HepG2 (cell line): ENCODE results near the gene EPHA2. TPM values are rescaled to one million over a fixed set of nuclear protein-coding genes. Genes with fewer than 3 reads are reported as not detected.
A peak's percentile ranks its signal among the peaks of the same experiment; 100 is the strongest.

Experiments
- DZIP1 ChIP-seq: sonication (generic); formaldehyde crosslinking; IDR thresholded peaks from 2 replicates; pipeline ENCODE4 v1.5.0; 2020; ENCODE audit warnings: mild to moderate bottlenecking, missing genetic modification reagents
- EEA1 ChIP-seq: sonication (generic); formaldehyde crosslinking; IDR thresholded peaks from 2 replicates; pipeline ENCODE4 v1.5.1; 2020; ENCODE audit warnings: mild to moderate bottlenecking, missing genetic modification reagents, borderline replicate concordance
- ETS1 ChIP-seq: sonication (generic); formaldehyde crosslinking; IDR thresholded peaks from 2 replicates; pipeline ENCODE4 v1.4.0; 2020; ENCODE audit warnings: missing genetic modification reagents
- HNF1A ChIP-seq, 2 experiments: sonication (generic) in 1 of 2; formaldehyde crosslinking in 1 of 2; IDR thresholded peaks; 2 replicates each; pipeline versions ENCODE4 v1.4.0 to v1.6.1; 2016 to 2020; ENCODE audit warnings: borderline replicate concordance in 1 of 2, low read depth in 1 of 2, mild to moderate bottlenecking in 1 of 2, missing genetic modification reagents in 1 of 2
- PAF1 ChIP-seq: IDR thresholded peaks from 2 replicates; pipeline ENCODE4 v1.6.1; 2016; ENCODE audit warnings: missing genetic modification reagents, missing compliant biosample characterization
- SCMH1 ChIP-seq: sonication (generic); formaldehyde crosslinking; IDR thresholded peaks from 2 replicates; pipeline ENCODE4 v1.9.0; 2021; ENCODE audit warnings: missing genetic modification reagents, mild to moderate bottlenecking, borderline replicate concordance
- ZNF251 ChIP-seq: sonication (generic); formaldehyde crosslinking; IDR thresholded peaks from 2 replicates; pipeline ENCODE4 v1.9.0; 2021; ENCODE audit warnings: mild to moderate bottlenecking, missing genetic modification reagents
- ZNF446 ChIP-seq: sonication (generic); formaldehyde crosslinking; IDR thresholded peaks from 2 replicates; pipeline ENCODE4 v1.5.0; 2020; ENCODE audit warnings: mild to moderate bottlenecking, missing genetic modification reagents
- ZNF605 ChIP-seq: sonication (generic); formaldehyde crosslinking; IDR thresholded peaks from 2 replicates; pipeline ENCODE4 v1.8.0; 2022; ENCODE audit warnings: mild to moderate bottlenecking, missing genetic modification reagents
- polyA plus RNA-seq, 8 experiments: library from polyadenylated mRNA; depleted of rRNA in 3 of 8; stranded (reverse) in 7 of 8; unstranded in 1 of 8; fragments of >200 nt; fragmentation: Illumina TruSeq in 4 of 8; extraction: Trizol in 4 of 8; gene quantifications; 2 replicates each; pipeline versions ENCODE4 v1.2.1 to v1.2.3, GENCODE V29; 2011 to 2016; ENCODE audit warnings: low read depth in 4 of 8, missing spikeins in 1 of 8, mixed read lengths in 1 of 8; ENCODE audit not compliant: insufficient read depth in 1 of 8
- total RNA-seq, 5 experiments: library from RNA; depleted of rRNA; stranded (reverse); fragments of >200 nt; fragmentation: Illumina TruSeq; extraction: Trizol; gene quantifications; 2 replicates each; pipeline ENCODE4 v1.2.3, GENCODE V29; 2016; ENCODE audit warnings: low read depth in 1 of 5
- TF ChIP-seq, protein P1 (sequence below): sonication (generic); formaldehyde crosslinking; IDR thresholded peaks from 2 replicates; pipeline ENCODE4 v1.5.1; 2020; ENCODE audit warnings: mild to moderate bottlenecking, moderate library complexity, missing genetic modification reagents
- TF ChIP-seq, protein P2 (sequence below): fragments of 450-650 bp; IDR thresholded peaks from 2 replicates; pipeline ENCODE4 v1.6.1; 2017
- TF ChIP-seq, protein P3 (sequence below): fragments of 450-650 bp; IDR thresholded peaks from 2 replicates; pipeline ENCODE4 v1.6.1; 2017; ENCODE audit warnings: mild to moderate bottlenecking

The EPHA2 gene
- total and polyA plus RNA-seq, 2 of the 13 experiments (the other 11 are each of a cell fraction or from before 2014, with no cell fraction given), result 33.6 to 53.6 TPM

DNA sequence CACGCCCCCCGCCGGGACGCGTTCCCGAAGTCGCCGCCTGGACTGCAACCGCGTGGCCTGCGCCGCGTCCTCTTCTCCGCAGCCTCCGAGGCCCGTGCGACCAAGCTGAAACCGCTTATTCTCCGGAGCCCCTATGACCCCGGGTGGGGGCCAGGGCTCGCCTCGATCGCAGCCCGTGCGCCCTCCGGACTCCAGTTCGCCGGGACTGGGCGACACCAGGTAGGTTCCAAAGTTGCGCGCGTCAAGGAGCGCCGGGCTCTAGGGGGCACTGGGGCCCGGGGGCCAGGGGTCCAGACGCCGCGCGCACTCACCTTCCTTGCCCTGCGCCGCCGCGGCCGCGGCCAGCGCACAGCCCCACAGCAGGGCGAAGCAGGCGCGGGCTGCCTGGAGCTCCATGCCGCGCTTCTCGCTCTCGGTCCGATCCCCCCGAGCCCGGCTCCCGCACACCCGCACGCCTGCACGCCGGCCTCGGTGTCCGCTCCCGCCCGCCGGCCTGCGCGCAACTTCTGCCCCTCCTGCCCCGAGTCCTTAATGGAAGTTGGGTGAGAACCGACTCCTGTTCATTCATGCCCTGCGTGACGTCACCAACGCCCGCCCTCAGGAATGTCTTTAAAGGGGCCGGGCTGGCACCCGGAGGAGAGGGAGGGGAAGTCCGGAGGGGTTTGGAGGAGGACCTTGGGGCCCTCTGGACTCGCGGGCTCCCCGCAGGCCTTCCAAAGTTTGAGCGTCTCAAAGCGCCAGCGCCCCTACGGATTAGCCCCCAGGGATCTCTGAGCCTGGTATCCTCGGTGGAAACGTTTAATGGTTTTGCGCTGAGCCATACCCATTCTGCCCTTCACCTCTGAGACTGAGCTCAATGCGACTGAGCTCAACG lies at the start of gene EPHA2 (continued):
- TF ChIP-seq ZNF251 (CRISPR knock-in tag), result no peak
- TF ChIP-seq ZNF605 (CRISPR knock-in tag), result peak; percentile 64
- peak; percentile 77; the same call in 1 of the 2 replicates for TF ChIP-seq EEA1
- no peak for TF ChIP-seq SCMH1 (CRISPR knock-in tag)
- no peak; the same call in 1 of the 2 replicates for TF ChIP-seq ZNF446 (CRISPR knock-in tag)
- TF ChIP-seq, protein P1, sequence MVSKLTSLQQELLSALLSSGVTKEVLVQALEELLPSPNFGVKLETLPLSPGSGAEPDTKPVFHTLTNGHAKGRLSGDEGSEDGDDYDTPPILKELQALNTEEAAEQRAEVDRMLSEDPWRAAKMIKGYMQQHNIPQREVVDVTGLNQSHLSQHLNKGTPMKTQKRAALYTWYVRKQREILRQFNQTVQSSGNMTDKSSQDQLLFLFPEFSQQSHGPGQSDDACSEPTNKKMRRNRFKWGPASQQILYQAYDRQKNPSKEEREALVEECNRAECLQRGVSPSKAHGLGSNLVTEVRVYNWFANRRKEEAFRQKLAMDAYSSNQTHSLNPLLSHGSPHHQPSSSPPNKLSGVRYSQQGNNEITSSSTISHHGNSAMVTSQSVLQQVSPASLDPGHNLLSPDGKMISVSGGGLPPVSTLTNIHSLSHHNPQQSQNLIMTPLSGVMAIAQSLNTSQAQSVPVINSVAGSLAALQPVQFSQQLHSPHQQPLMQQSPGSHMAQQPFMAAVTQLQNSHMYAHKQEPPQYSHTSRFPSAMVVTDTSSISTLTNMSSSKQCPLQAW (CRISPR knock-in tag), result peak; percentile 71; the same call in 1 of the 2 replicates
- no peak for TF ChIP-seq PAF1 (CRISPR knock-in tag)
- TF ChIP-seq DZIP1 (CRISPR knock-in tag), result no peak
- TF ChIP-seq, protein P2, sequence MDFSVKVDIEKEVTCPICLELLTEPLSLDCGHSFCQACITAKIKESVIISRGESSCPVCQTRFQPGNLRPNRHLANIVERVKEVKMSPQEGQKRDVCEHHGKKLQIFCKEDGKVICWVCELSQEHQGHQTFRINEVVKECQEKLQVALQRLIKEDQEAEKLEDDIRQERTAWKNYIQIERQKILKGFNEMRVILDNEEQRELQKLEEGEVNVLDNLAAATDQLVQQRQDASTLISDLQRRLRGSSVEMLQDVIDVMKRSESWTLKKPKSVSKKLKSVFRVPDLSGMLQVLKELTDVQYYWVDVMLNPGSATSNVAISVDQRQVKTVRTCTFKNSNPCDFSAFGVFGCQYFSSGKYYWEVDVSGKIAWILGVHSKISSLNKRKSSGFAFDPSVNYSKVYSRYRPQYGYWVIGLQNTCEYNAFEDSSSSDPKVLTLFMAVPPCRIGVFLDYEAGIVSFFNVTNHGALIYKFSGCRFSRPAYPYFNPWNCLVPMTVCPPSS, result no peak
- no peak for TF ChIP-seq ETS1 (CRISPR knock-in tag)
- TF ChIP-seq, protein P3, sequence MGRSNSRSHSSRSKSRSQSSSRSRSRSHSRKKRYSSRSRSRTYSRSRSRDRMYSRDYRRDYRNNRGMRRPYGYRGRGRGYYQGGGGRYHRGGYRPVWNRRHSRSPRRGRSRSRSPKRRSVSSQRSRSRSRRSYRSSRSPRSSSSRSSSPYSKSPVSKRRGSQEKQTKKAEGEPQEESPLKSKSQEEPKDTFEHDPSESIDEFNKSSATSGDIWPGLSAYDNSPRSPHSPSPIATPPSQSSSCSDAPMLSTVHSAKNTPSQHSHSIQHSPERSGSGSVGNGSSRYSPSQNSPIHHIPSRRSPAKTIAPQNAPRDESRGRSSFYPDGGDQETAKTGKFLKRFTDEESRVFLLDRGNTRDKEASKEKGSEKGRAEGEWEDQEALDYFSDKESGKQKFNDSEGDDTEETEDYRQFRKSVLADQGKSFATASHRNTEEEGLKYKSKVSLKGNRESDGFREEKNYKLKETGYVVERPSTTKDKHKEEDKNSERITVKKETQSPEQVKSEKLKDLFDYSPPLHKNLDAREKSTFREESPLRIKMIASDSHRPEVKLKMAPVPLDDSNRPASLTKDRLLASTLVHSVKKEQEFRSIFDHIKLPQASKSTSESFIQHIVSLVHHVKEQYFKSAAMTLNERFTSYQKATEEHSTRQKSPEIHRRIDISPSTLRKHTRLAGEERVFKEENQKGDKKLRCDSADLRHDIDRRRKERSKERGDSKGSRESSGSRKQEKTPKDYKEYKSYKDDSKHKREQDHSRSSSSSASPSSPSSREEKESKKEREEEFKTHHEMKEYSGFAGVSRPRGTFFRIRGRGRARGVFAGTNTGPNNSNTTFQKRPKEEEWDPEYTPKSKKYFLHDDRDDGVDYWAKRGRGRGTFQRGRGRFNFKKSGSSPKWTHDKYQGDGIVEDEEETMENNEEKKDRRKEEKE, result no peak
- TF ChIP-seq HNF1A (IDR thresholded peaks at IDR 0.05; ENCODE audit: low read depth), result no peak
- peak; percentile 55; the same call in 1 of the 2 replicates for TF ChIP-seq HNF1A (CRISPR knock-in tag; IDR thresholded peaks at IDR 0.05; ENCODE audit: borderline replicate concordance)
